Esophagus squamous epithelium (tissue), 4 donors: ENCODE measurements around the gene FHL2.

ENCODE experiments used
- POLR2A ChIP-seq, 4 donors: fragments of 450-650 bp; IDR thresholded peaks; one replicate each; pipeline ENCODE4 v1.6.1; 2017; ENCODE audit warnings: antibody characterized with exemption in 4 of 4, mild to moderate bottlenecking in 4 of 4, moderate library complexity in 3 of 4
- TF ChIP-seq, protein P1 (sequence below), 6 experiments: fragments of 450-650 bp in 4 of 6; fragments of 200-600 bp in 2 of 6; sonication (generic) in 2 of 6; IDR thresholded peaks; one replicate each; pipeline ENCODE4 v1.5.1; 2016 to 2019; ENCODE audit warnings: antibody characterized with exemption in 6 of 6, mild to moderate bottlenecking in 4 of 6, moderate library complexity in 4 of 6

DNA sequence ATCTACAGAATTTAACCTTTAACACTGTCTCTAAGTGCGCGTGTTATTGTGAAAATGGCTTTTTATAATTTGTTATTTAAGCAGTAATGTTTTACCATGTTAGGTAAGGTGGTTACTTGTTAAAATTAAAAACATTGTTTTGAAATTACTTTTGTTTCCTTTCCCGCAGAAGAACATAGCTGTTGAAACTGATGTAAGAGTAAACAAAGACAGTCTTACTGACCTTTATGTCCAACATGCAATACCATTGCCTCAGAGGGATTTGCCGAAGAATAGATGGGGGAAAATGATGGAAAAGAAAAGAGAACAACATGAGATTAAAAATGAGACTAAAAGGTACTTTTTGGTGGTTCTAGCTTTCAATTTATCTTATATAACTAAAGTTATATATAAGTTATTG is 59.4 kb downstream of the FHL2 start:
- TF ChIP-seq, protein P1, sequence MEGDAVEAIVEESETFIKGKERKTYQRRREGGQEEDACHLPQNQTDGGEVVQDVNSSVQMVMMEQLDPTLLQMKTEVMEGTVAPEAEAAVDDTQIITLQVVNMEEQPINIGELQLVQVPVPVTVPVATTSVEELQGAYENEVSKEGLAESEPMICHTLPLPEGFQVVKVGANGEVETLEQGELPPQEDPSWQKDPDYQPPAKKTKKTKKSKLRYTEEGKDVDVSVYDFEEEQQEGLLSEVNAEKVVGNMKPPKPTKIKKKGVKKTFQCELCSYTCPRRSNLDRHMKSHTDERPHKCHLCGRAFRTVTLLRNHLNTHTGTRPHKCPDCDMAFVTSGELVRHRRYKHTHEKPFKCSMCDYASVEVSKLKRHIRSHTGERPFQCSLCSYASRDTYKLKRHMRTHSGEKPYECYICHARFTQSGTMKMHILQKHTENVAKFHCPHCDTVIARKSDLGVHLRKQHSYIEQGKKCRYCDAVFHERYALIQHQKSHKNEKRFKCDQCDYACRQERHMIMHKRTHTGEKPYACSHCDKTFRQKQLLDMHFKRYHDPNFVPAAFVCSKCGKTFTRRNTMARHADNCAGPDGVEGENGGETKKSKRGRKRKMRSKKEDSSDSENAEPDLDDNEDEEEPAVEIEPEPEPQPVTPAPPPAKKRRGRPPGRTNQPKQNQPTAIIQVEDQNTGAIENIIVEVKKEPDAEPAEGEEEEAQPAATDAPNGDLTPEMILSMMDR (IDR thresholded peaks at IDR 0.05) = no peak
- no peak for TF ChIP-seq POLR2A (IDR thresholded peaks at IDR 0.05)
